ENCODE measurements around the gene ZNF366. TPM values are rescaled to one million over a fixed set of nuclear protein-coding genes. Genes with fewer than 3 reads are reported as not detected.

ZNF366 gene
- total RNA-seq, 4 donors from 2014 or later: 0.38 to 3.8 (median 2.1) TPM

GRCh38 chr5:72505016-72505415 is 2.2 kb downstream of the ZNF366 start:
- H3K9me3 ChIP-seq: no peaks in the 10 kb centered on the region
- peak overlapping the region; percentile 6 for H3K4me3 ChIP-seq
- peaks cover 17% of the 10 kb centered on the region for H3K4me1 ChIP-seq
- H3K27me3 ChIP-seq: no peaks in the 10 kb centered on the region
- WGBS: 83% methylated on average over 5 of the region's 5 CpGs
- DNase-seq (ENCODE audit: low spot score in 2 of 2): no peak
- H3K36me3 ChIP-seq: no peaks in the 10 kb centered on the region
- TF ChIP-seq CTCF (IDR thresholded peaks at IDR 0.05) (no peak), POLR2AphosphoS5 (IDR thresholded peaks at IDR 0.05) (no peak), POLR2A (IDR thresholded peaks at IDR 0.05) (no peak), EP300 (IDR thresholded peaks at IDR 0.05) (no peak)
- no peak overlapping the region for H3K27ac ChIP-seq

GRCh38 chr5:72503888-72504491 is 3.2 kb downstream of the ZNF366 start:
- Histone ChIP-seq H3K9me3 (no peaks in the 10 kb centered on the region), H3K27ac (no peak overlapping the region), H3K27me3 (no peaks in the 10 kb centered on the region), H3K4me1 (peaks cover 12% of the 10 kb centered on the region), H3K4me3 (peak overlapping the region; percentile 6), H3K36me3 (no peaks in the 10 kb centered on the region)
- DNase-seq (ENCODE audit: low spot score in 2 of 2): no peak
- WGBS: 68% methylated on average over 14 of the region's 14 CpGs
- no peak for TF ChIP-seq POLR2AphosphoS5 (IDR thresholded peaks at IDR 0.05)
- TF ChIP-seq CTCF (IDR thresholded peaks at IDR 0.05): no peak
- no peak for TF ChIP-seq EP300 (IDR thresholded peaks at IDR 0.05)
- no peak for TF ChIP-seq POLR2A (IDR thresholded peaks at IDR 0.05)

- 72% methylated on average over 3 of the region's 3 CpGs for WGBS
- Histone ChIP-seq H3K4me3 (no peak overlapping the region), H3K36me3 (no peaks in the 10 kb centered on the region), H3K4me1 (peaks cover 4% of the 10 kb centered on the region), H3K9me3 (no peaks in the 10 kb centered on the region), H3K27me3 (no peaks in the 10 kb centered on the region), H3K27ac (no peak overlapping the region)
- no peak for TF ChIP-seq CTCF (IDR thresholded peaks at IDR 0.05)
- TF ChIP-seq POLR2AphosphoS5 (IDR thresholded peaks at IDR 0.05): no peak
- TF ChIP-seq POLR2A (IDR thresholded peaks at IDR 0.05): no peak
- TF ChIP-seq EP300 (IDR thresholded peaks at IDR 0.05): no peak
- no peak for DNase-seq (ENCODE audit: low spot score in 2 of 2)
Measured at GRCh38 chr5:72501488-72501887, 5.7 kb downstream of the ZNF366 start.

- 91% methylated on average over 12 of the region's 12 CpGs for WGBS
Measured at GRCh38 chr5:72499730-72500129, 7.5 kb downstream of the ZNF366 start.

DNA sequence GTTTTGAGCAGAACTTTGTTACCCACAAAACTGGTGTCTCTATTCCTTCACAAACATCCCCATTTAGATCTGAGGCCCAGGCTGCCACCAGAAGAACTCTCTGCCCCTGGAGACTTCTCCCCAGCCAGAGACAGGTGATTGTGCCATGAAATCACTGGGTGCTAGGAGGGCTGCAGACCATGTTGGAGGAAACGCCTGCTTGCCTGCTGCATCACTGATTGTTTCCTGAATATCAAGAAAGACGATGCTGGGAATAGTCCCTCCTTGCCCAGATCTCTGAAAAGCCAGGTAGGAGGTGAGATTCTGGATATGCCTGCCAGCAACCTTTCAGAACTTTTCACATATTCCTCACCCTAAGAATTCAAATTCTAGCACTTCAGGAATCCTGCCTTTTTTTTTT is 8.1 kb downstream of the ZNF366 start:
- peaks cover 13% of the 10 kb centered on the region for H3K4me1 ChIP-seq
- no peaks in the 10 kb centered on the region for H3K27me3 ChIP-seq
- no peaks in the 10 kb centered on the region for H3K36me3 ChIP-seq
- no peak for DNase-seq (ENCODE audit: low spot score in 2 of 2)
- TF ChIP-seq POLR2AphosphoS5 (IDR thresholded peaks at IDR 0.05) (no peak), EP300 (IDR thresholded peaks at IDR 0.05) (no peak)
- 89% methylated on average over 2 of the region's 2 CpGs for WGBS
- H3K4me3 ChIP-seq: no peak overlapping the region
- H3K9me3 ChIP-seq: no peaks in the 10 kb centered on the region
- H3K27ac ChIP-seq: no peak overlapping the region

More at GRCh38 chr5:72499730-72500129, 7.5 kb downstream of the ZNF366 start:
- no peak overlapping the region for H3K4me3 ChIP-seq
- peaks cover 11% of the 10 kb centered on the region for H3K4me1 ChIP-seq
- TF ChIP-seq POLR2A (IDR thresholded peaks at IDR 0.05) (no peak), EP300 (IDR thresholded peaks at IDR 0.05) (no peak), POLR2AphosphoS5 (IDR thresholded peaks at IDR 0.05) (no peak), CTCF (IDR thresholded peaks at IDR 0.05) (no peak)
- H3K9me3 ChIP-seq: no peaks in the 10 kb centered on the region
- no peaks in the 10 kb centered on the region for H3K36me3 ChIP-seq
- no peaks in the 10 kb centered on the region for H3K27me3 ChIP-seq
- no peak for DNase-seq (ENCODE audit: low spot score in 2 of 2)
- no peak overlapping the region for H3K27ac ChIP-seq

DNA sequence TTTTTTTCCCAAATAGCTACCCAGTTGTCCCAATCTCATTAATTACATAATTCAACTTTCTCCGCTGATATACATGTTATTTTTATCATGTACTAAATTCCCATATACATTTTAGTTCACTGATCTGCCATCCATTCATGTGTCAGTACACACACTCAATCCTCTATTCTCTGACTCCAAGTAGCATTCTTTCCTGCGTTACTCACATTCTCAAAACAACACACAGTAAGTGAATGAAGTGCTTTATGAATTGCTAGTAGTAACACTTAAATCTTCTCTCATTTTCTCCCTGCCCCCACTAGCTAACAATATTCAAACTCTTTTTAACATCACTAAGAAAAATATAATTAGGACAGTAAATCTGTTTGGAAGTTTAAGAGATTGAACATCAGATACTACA is 8.9 kb downstream of the ZNF366 start:
- no peak for TF ChIP-seq CTCF (IDR thresholded peaks at IDR 0.05)
- TF ChIP-seq POLR2AphosphoS5 (IDR thresholded peaks at IDR 0.05): no peak
- no peak for TF ChIP-seq POLR2A (IDR thresholded peaks at IDR 0.05)
- TF ChIP-seq EP300 (IDR thresholded peaks at IDR 0.05): no peak
- Histone ChIP-seq H3K4me1 (peaks cover 15% of the 10 kb centered on the region), H3K27ac (no peak overlapping the region), H3K4me3 (no peak overlapping the region), H3K36me3 (no peaks in the 10 kb centered on the region), H3K27me3 (no peaks in the 10 kb centered on the region), H3K9me3 (no peaks in the 10 kb centered on the region)
- DNase-seq (ENCODE audit: low spot score in 2 of 2): no peak
- WGBS: 92% methylated on average over 2 of the region's 2 CpGs

Data from suprapubic skin (tissue), 4 donors.